ENCODE data around the gene NDEL1.

DNA sequence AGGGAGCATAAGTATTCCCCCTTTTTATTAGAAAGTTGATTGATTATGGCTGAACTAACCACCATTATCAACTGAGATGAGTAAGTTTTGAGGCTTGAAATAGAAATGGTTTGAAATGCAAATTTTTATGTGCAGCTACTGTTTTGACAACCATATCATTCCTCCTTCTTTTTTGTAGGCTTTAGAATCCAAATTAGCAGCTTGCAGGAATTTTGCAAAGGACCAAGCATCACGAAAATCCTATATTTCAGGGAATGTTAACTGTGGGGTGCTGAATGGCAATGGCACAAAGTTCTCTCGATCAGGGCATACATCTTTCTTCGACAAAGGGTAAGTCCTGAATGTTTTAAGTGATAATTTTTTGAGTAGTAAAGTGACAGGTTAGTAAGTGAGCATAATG, 24.1 kb downstream of the NDEL1 start:
- TF ChIP-seq ESRRG (CRISPR knock-in tag; IDR thresholded peaks at IDR 0.05) = no peak
- TF ChIP-seq, protein P1, sequence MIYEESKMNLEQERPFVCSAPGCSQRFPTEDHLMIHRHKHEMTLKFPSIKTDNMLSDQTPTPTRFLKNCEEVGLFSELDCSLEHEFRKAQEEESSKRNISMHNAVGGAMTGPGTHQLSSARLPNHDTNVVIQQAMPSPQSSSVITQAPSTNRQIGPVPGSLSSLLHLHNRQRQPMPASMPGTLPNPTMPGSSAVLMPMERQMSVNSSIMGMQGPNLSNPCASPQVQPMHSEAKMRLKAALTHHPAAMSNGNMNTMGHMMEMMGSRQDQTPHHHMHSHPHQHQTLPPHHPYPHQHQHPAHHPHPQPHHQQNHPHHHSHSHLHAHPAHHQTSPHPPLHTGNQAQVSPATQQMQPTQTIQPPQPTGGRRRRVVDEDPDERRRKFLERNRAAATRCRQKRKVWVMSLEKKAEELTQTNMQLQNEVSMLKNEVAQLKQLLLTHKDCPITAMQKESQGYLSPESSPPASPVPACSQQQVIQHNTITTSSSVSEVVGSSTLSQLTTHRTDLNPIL (CRISPR knock-in tag; IDR thresholded peaks at IDR 0.05; ENCODE audit: low read depth) = no peak
- no peak for TF ChIP-seq RARB (CRISPR knock-in tag; IDR thresholded peaks at IDR 0.05)
- no peak for TF ChIP-seq TOX (CRISPR knock-in tag; IDR thresholded peaks at IDR 0.05; ENCODE audit: borderline replicate concordance)
- TF ChIP-seq OSR1 (CRISPR knock-in tag; IDR thresholded peaks at IDR 0.05) = no peak
- TF ChIP-seq, protein P2, sequence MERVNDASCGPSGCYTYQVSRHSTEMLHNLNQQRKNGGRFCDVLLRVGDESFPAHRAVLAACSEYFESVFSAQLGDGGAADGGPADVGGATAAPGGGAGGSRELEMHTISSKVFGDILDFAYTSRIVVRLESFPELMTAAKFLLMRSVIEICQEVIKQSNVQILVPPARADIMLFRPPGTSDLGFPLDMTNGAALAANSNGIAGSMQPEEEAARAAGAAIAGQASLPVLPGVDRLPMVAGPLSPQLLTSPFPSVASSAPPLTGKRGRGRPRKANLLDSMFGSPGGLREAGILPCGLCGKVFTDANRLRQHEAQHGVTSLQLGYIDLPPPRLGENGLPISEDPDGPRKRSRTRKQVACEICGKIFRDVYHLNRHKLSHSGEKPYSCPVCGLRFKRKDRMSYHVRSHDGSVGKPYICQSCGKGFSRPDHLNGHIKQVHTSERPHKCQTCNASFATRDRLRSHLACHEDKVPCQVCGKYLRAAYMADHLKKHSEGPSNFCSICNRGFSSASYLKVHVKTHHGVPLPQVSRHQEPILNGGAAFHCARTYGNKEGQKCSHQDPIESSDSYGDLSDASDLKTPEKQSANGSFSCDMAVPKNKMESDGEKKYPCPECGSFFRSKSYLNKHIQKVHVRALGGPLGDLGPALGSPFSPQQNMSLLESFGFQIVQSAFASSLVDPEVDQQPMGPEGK (CRISPR knock-in tag; IDR thresholded peaks at IDR 0.05; ENCODE audit: borderline replicate concordance) = no peak
- TF ChIP-seq ARNTL (CRISPR knock-in tag; IDR thresholded peaks at IDR 0.05; ENCODE audit: borderline replicate concordance, low read depth) = no peak
- TF ChIP-seq ZFP30 (CRISPR knock-in tag; IDR thresholded peaks at IDR 0.05) = no peak
- no peak for TF ChIP-seq ZNF70 (CRISPR knock-in tag; IDR thresholded peaks at IDR 0.05)
- no peak for TF ChIP-seq ZNF565 (CRISPR knock-in tag; conservative IDR thresholded peaks at IDR 0.05; ENCODE audit: low read depth)
- no peak for TF ChIP-seq ZFP3 (CRISPR knock-in tag; IDR thresholded peaks at IDR 0.05)
- TF ChIP-seq TCF4 (CRISPR knock-in tag; IDR thresholded peaks at IDR 0.05; ENCODE audit: borderline replicate concordance) = no peak
- TF ChIP-seq GLIS3 (CRISPR knock-in tag; IDR thresholded peaks at IDR 0.05) = no peak
- TF ChIP-seq, protein P3, sequence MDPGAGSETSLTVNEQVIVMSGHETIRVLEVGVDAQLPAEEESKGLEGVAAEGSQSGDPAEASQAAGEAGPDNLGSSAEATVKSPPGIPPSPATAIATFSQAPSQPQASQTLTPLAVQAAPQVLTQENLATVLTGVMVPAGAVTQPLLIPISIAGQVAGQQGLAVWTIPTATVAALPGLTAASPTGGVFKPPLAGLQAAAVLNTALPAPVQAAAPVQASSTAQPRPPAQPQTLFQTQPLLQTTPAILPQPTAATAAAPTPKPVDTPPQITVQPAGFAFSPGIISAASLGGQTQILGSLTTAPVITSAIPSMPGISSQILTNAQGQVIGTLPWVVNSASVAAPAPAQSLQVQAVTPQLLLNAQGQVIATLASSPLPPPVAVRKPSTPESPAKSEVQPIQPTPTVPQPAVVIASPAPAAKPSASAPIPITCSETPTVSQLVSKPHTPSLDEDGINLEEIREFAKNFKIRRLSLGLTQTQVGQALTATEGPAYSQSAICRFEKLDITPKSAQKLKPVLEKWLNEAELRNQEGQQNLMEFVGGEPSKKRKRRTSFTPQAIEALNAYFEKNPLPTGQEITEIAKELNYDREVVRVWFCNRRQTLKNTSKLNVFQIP (CRISPR knock-in tag; IDR thresholded peaks at IDR 0.05; ENCODE audit: borderline replicate concordance, low read depth) = no peak

Data from SK-N-SH treated with all-trans-retinoic acid at 6 μM for 48 hours (cell line).